SU-DHL-6 (cell line): ENCODE data around the gene H2BW2.

Experiments used
- H2AFZ ChIP-seq: fragments of 200-600 bp; sonication (generic); 2 replicates; pipeline ENCODE4 v1.6.1; 2014; ENCODE audit warnings: low read depth, mild to moderate bottlenecking, moderate library complexity, mixed read lengths, antibody characterized with exemption, low read length; ENCODE audit not compliant: severe bottlenecking
- H3F3A ChIP-seq: fragments of 200-600 bp; shearing (Covaris generic); 2 replicates; pipeline ENCODE4 v1.6.0; 2016; ENCODE audit warnings: antibody characterized with exemption, mild to moderate bottlenecking; ENCODE audit not compliant: insufficient read depth
- H3K27ac ChIP-seq: fragments of 200-600 bp; sonication (generic); 2 replicates; pipeline ENCODE4 v1.5.1; 2016; ENCODE audit warnings: low read depth, mild to moderate bottlenecking, low read length, moderate library complexity, mixed read lengths
- H3K27me3 ChIP-seq: fragments of 200-600 bp; sonication (generic), shearing (Covaris generic); 2 replicates; pipeline ENCODE4 v1.6.0; 2014; ENCODE audit warnings: mild to moderate bottlenecking, low read length
- H3K36me3 ChIP-seq: fragments of 200-600 bp; sonication (generic); 2 replicates; pipeline ENCODE4 v1.6.1; 2014; ENCODE audit warnings: mild to moderate bottlenecking, low read length, mixed read lengths
- H3K4me2 ChIP-seq: fragments of 300-600, 200-600 bp; shearing (Covaris generic), sonication (generic); 2 replicates; pipeline ENCODE4 v1.6.0; 2014; ENCODE audit warnings: low read length, low read depth, mild to moderate bottlenecking; ENCODE audit not compliant: poor library complexity, severe bottlenecking
- H3K4me3 ChIP-seq: fragments of 200-600 bp; sonication (generic); 2 replicates; pipeline ENCODE4 v1.5.1; 2014; ENCODE audit warnings: antibody characterized with exemption, low read length, mild to moderate bottlenecking, mixed read lengths; ENCODE audit not compliant: insufficient read depth, poor library complexity, severe bottlenecking
- H3K79me2 ChIP-seq: fragments of 200-600 bp; sonication (generic); 2 replicates; pipeline ENCODE4 v1.6.1; 2014; ENCODE audit warnings: mild to moderate bottlenecking, low read length, moderate library complexity; ENCODE audit not compliant: insufficient read depth
- H3K9ac ChIP-seq: fragments of 200-600 bp; sonication (generic); 2 replicates; pipeline ENCODE4 v1.7.0; 2014; ENCODE audit warnings: mild to moderate bottlenecking, low read length
- H3K9me2 ChIP-seq: fragments of 200-600 bp; sonication (generic); replicated peaks from 2 replicates; pipeline ENCODE4 v1.6.1; 2014; ENCODE audit warnings: low read length; ENCODE audit not compliant: insufficient read depth
- H3K9me3 ChIP-seq: fragments of 200-600 bp; sonication (generic); 2 replicates; pipeline ENCODE4 v1.6.1; 2014; ENCODE audit warnings: low read length, mixed read lengths; ENCODE audit not compliant: insufficient read depth
- H4K20me1 ChIP-seq: fragments of 200-600 bp; sonication (generic); 2 replicates; pipeline ENCODE4 v1.6.1; 2014; ENCODE audit warnings: low read depth, mild to moderate bottlenecking, antibody characterized with exemption, low read length, moderate library complexity, mixed read lengths
- CTCF ChIP-seq: fragments of 200-600 bp; sonication (generic); IDR thresholded peaks from one replicate; pipeline ENCODE4 v1.5.1; 2017; ENCODE audit warnings: antibody characterized with exemption, mild to moderate bottlenecking, low read length, moderate library complexity; ENCODE audit not compliant: insufficient read depth, poor library complexity, severe bottlenecking
- EZH2phosphoT487 ChIP-seq: fragments of 200-600 bp; sonication (generic), shearing (Covaris generic); conservative IDR thresholded peaks from 2 replicates; pipeline ENCODE4 v1.6.1; 2018; ENCODE audit warnings: mild to moderate bottlenecking, antibody characterized with exemption, low read length, moderate library complexity, mixed read lengths

The H2BW2 gene

GRCh38 chrX:104039689-104040505 lies at the start of gene H2BW2:
H2BW2 (plus strand) TSS chrX:104039956; CDS start chrX:104039995, 39 bp downstream.
- Histone ChIP-seq H4K20me1 (no peaks in the 10 kb centered on the region), H3K27ac (no peak within 1 kb of the TSS), H3K9me3 (no peaks in the 10 kb centered on the region), H3K9ac (no peak within 1 kb of the TSS), H2AFZ (no peak within 1 kb of the TSS), H3K9me2 (no peaks in the 10 kb centered on the region), H3K27me3 (no peaks in the 10 kb centered on the region), H3K79me2 (no peaks in the 10 kb centered on the region), H3K4me3 (no peak within 1 kb of the TSS), H3F3A (no peaks in the 10 kb centered on the region), H3K36me3 (no peaks in the 10 kb centered on the region), H3K4me2 (no peak within 1 kb of the TSS)
- TF ChIP-seq EZH2phosphoT487 (no peak), CTCF (no peak)

GRCh38 chrX:103999234-103999633 lies 40.5 kb upstream of the H2BW2 start:
- Histone ChIP-seq H3K9ac (no peak overlapping the region), H3K9me2 (no peaks in the 10 kb centered on the region), H3K4me3 (no peak overlapping the region), H3K27me3 (no peaks in the 10 kb centered on the region), H4K20me1 (no peaks in the 10 kb centered on the region), H3K9me3 (no peaks in the 10 kb centered on the region), H2AFZ (no peak overlapping the region), H3F3A (no peaks in the 10 kb centered on the region), H3K79me2 (no peaks in the 10 kb centered on the region), H3K27ac (no peak overlapping the region), H3K4me2 (no peak overlapping the region), H3K36me3 (no peaks in the 10 kb centered on the region)
- TF ChIP-seq EZH2phosphoT487 (no peak), CTCF (no peak)

- Histone ChIP-seq H3F3A (no peaks in the 10 kb centered on the region), H2AFZ (no peak overlapping the region), H3K4me2 (no peak overlapping the region), H3K9me2 (no peaks in the 10 kb centered on the region), H3K79me2 (no peaks in the 10 kb centered on the region), H3K27me3 (no peaks in the 10 kb centered on the region), H3K4me3 (no peak overlapping the region), H3K27ac (no peak overlapping the region), H3K9me3 (no peaks in the 10 kb centered on the region), H4K20me1 (no peaks in the 10 kb centered on the region), H3K9ac (no peak overlapping the region), H3K36me3 (no peaks in the 10 kb centered on the region)
- no peak for TF ChIP-seq CTCF
- no peak for TF ChIP-seq EZH2phosphoT487
These were observed 30.9 kb upstream of the H2BW2 start for GRCh38 chrX:104008831-104009230.
